NB4 (cell line): ENCODE results near the gene CLEC4M.

Experiments used
- DNase-seq: peaks from one replicate; pipeline ENCODE4 v3.0.0; 2010; ENCODE audit warnings: low read depth
- H3K4me3 ChIP-seq: one replicate; pipeline ENCODE4 v1.5.1; 2011; ENCODE audit warnings: mild to moderate bottlenecking, low read depth, low read length, moderate library complexity
- CTCF ChIP-seq: IDR thresholded peaks from one replicate; pipeline ENCODE4 v1.5.1; 2012; ENCODE audit warnings: low read depth, low read length
- MYC ChIP-seq: IDR thresholded peaks from 2 replicates; pipeline ENCODE4 v1.6.1; 2011; ENCODE audit warnings: low read depth, low read length
- POLR2A ChIP-seq: IDR thresholded peaks from 2 replicates; pipeline ENCODE4 v1.6.1; 2011; ENCODE audit warnings: mild to moderate bottlenecking; ENCODE audit not compliant: insufficient read length; ENCODE audit errors: extremely low read depth
- TF ChIP-seq, protein P1 (sequence below): IDR thresholded peaks from 2 replicates; pipeline ENCODE4 v1.6.1; 2011; ENCODE audit warnings: low read depth, low read length

CLEC4M gene

GRCh38 chr19:7769171-7769570, 6.1 kb downstream of the CLEC4M start:
- no peak overlapping the region for H3K4me3 ChIP-seq
- no peak for DNase-seq
- TF ChIP-seq, protein P1, sequence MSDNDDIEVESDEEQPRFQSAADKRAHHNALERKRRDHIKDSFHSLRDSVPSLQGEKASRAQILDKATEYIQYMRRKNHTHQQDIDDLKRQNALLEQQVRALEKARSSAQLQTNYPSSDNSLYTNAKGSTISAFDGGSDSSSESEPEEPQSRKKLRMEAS, result no peak
- TF ChIP-seq POLR2A, result no peak
- no peak for TF ChIP-seq CTCF
- no peak for TF ChIP-seq MYC

DNA sequence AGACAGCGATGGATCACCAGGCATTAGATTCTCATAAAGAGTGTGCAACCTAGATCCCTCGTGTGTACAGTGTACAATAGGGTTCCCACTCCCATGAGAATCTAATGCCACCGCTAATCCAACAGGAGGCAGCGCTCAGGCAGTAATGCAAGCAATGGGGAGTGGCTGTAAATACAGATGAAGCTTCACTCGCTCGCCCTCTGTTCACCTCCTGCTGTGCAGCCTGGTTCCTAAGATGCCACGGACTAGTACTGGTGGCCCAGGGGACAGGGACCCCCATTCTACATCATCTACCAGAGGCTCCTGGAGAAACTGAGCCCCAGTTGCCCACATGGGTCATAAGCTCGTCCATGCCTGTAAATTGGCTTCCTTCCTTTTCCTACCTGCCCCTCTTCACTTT, 8.0 kb downstream of the CLEC4M start:
- H3K4me3 ChIP-seq, result no peak overlapping the region
- DNase-seq, result peak; percentile 17
- no peak for TF ChIP-seq MYC
- TF ChIP-seq CTCF, result no peak
- TF ChIP-seq, protein P1, result no peak
- no peak for TF ChIP-seq POLR2A

DNA sequence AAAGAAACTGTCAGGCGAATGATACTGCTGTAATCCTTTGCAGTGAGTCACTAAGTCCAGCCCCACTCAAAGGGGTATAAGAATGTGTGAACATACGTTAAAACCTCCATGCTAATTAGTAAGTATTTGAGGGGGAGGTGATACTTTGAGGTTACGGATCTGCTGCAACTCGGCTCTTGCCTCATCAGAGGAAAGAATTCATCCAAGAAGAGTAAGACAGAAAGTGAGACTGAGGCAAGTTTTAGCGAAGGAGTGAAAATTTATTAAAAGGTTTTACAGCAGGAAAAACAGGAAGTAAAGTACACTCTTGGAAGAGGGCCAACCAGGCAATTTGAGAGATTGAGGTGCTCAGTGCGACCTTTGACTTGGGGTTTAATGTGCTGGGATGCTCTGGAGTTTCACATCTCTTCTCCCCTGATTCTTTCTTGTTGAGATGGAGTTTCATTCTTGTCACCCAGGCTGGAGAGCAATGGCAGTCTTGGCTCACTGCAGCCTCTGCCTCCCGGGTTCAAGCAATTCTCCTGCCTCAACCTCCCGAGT, 9.8 kb downstream of the CLEC4M start:
- peak; percentile 96 for DNase-seq
- no peak for TF ChIP-seq POLR2A
- TF ChIP-seq MYC, result no peak
- TF ChIP-seq CTCF, result no peak
- TF ChIP-seq, protein P1, result no peak
- H3K4me3 ChIP-seq, result no peak overlapping the region

- no peak for TF ChIP-seq MYC
- TF ChIP-seq POLR2A, result no peak
- TF ChIP-seq, protein P1, result no peak
- TF ChIP-seq CTCF, result no peak
- no peak overlapping the region for H3K4me3 ChIP-seq
- no peak for DNase-seq
Measured at GRCh38 chr19:7773841-7774240, 10.8 kb downstream of the CLEC4M start.

DNA sequence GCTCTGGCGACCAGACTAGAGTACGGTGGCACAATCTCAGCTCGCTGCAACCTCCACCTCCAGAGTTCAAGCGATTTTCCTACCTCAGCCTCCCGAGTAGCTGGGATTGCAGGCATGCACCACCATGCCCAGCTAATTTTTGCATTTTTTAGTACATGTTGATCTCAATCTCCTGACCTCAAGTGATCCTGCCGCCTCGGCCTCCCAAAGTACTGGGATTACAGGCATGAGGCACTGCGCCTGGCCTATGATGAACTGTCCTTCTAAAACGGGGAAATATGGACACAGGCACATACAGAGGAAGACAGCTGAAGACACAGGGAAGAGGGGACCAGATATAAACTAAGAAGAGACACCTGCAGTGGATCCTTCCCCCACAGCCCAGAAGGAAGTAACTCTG, 12.7 kb downstream of the CLEC4M start:
- no peak for DNase-seq
- TF ChIP-seq, protein P1, result no peak
- TF ChIP-seq MYC (no peak), POLR2A (no peak), CTCF (no peak)

DNA sequence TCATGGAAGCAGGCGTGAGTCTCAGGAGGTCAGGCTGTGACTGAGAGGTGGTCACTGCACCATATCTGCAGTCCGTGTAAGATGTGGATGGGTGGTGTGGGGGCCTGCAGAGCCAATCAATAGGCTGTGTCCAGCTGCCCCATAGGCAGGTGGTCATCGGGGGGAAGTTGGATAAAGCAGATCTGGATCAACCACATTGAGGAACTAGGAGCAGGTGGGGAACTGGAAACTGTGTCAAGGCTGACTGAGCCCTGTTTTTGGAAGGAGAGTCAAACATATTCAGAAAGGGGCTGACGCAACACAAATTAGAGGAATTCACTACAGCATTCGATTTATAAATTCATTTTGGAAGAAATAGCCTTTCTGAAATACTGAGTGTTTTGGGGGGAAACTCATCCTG, 15.0 kb downstream of the CLEC4M start:
- DNase-seq, result peak; percentile 37
- H3K4me3 ChIP-seq, result no peak overlapping the region
- TF ChIP-seq POLR2A (no peak), CTCF (no peak), MYC (no peak)
- TF ChIP-seq, protein P1, result no peak

More for the DNA sequence above, 12.7 kb downstream of the CLEC4M start:
- no peak overlapping the region for H3K4me3 ChIP-seq
